NB4 (cell line): ENCODE data around the gene PPIB.

ENCODE experiments used
- DNase-seq: peaks from one replicate; pipeline ENCODE4 v3.0.0; 2010; ENCODE audit warnings: low read depth
- H3K4me3 ChIP-seq: one replicate; pipeline ENCODE4 v1.5.1; 2011; ENCODE audit warnings: mild to moderate bottlenecking, low read depth, low read length, moderate library complexity
- CTCF ChIP-seq: IDR thresholded peaks from one replicate; pipeline ENCODE4 v1.5.1; 2012; ENCODE audit warnings: low read depth, low read length
- MAX ChIP-seq: IDR thresholded peaks from 2 replicates; pipeline ENCODE4 v1.6.1; 2011; ENCODE audit warnings: low read depth, low read length
- MYC ChIP-seq: IDR thresholded peaks from 2 replicates; pipeline ENCODE4 v1.6.1; 2011; ENCODE audit warnings: low read depth, low read length
- POLR2A ChIP-seq: IDR thresholded peaks from 2 replicates; pipeline ENCODE4 v1.6.1; 2011; ENCODE audit warnings: mild to moderate bottlenecking; ENCODE audit not compliant: insufficient read length; ENCODE audit errors: extremely low read depth

PPIB gene

GRCh38 chr15:64162478-64162868 is 349 bp downstream of the PPIB start:
- peak overlapping the region; percentile 73 for H3K4me3 ChIP-seq
- TF ChIP-seq CTCF, result no peak
- DNase-seq, result no peak

- no peak for DNase-seq
- TF ChIP-seq MYC (no peak), MAX (no peak), CTCF (no peak), POLR2A (no peak)
- peak overlapping the region; percentile 73 for H3K4me3 ChIP-seq
These were observed 939 bp downstream of the PPIB start for GRCh38 chr15:64161688-64162477.

- no peak overlapping the region for H3K4me3 ChIP-seq
- TF ChIP-seq CTCF (no peak), MYC (no peak), MAX (no peak), POLR2A (no peak)
- DNase-seq, result no peak
These were observed 4.3 kb downstream of the PPIB start for GRCh38 chr15:64158363-64159134.

- TF ChIP-seq CTCF (no peak), MAX (no peak), MYC (no peak), POLR2A (no peak)
- DNase-seq, result no peak
- H3K4me3 ChIP-seq, result no peak overlapping the region
These were observed 5.2 kb downstream of the PPIB start for GRCh38 chr15:64157599-64158125.

- H3K4me3 ChIP-seq, result no peak overlapping the region
- TF ChIP-seq CTCF, result no peak
- no peak for TF ChIP-seq POLR2A
- no peak for TF ChIP-seq MYC
- TF ChIP-seq MAX, result no peak
- no peak for DNase-seq
These were observed 6.0 kb downstream of the PPIB start for GRCh38 chr15:64156652-64157331.
